GM19455 (cell line): ENCODE data around the gene SELENON.

Source experiments
- ATAC-seq: cut with Tn5 transposase; IDR thresholded peaks from one replicate; pipeline ENCODE4 v1.9.1; 2021; ENCODE audit not compliant: unreplicated experiment

Gene SELENON, protein sequence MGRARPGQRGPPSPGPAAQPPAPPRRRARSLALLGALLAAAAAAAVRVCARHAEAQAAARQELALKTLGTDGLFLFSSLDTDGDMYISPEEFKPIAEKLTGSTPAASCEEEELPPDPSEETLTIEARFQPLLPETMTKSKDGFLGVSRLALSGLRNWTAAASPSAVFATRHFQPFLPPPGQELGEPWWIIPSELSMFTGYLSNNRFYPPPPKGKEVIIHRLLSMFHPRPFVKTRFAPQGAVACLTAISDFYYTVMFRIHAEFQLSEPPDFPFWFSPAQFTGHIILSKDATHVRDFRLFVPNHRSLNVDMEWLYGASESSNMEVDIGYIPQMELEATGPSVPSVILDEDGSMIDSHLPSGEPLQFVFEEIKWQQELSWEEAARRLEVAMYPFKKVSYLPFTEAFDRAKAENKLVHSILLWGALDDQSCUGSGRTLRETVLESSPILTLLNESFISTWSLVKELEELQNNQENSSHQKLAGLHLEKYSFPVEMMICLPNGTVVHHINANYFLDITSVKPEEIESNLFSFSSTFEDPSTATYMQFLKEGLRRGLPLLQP

DNA sequence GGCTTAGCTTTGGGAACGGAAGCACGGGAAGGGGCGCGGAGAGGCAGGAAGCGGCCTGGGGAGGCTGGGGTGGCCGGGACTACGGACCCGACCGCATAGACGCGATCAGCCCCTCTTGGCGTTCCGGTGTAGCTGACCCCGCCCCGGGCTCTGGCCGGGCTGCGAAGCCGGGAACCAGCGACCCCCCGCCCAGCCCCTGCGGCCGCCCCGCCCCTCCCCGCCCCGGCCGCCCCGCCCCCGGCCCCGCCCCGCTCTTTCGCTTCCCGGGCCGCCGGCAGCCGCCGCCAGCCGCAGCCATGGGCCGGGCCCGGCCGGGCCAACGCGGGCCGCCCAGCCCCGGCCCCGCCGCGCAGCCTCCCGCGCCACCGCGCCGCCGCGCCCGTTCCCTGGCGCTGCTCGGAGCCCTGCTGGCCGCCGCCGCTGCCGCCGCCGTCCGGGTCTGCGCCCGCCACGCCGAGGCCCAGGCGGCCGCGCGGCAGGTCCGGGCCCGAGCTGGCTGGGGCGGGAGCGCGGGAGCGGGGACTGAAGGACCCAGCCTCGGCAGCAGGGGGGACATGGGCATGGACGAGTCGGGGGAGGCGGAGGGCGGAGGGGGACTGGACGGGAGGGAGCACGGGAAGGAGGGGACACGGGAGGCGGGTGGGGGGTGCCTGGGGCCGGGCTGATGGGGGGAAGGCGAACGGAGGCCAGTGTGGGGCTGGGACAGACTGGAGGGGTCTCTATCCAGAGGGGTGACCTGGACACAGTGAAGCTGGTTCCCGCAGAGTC lies at the start of gene SELENON:
TSS of gene SELENON (plus strand) at position 259 of the 768 bp plus-strand sequence. CDS start at position 297, 38 bp downstream.
- no peak for ATAC-seq

DNA sequence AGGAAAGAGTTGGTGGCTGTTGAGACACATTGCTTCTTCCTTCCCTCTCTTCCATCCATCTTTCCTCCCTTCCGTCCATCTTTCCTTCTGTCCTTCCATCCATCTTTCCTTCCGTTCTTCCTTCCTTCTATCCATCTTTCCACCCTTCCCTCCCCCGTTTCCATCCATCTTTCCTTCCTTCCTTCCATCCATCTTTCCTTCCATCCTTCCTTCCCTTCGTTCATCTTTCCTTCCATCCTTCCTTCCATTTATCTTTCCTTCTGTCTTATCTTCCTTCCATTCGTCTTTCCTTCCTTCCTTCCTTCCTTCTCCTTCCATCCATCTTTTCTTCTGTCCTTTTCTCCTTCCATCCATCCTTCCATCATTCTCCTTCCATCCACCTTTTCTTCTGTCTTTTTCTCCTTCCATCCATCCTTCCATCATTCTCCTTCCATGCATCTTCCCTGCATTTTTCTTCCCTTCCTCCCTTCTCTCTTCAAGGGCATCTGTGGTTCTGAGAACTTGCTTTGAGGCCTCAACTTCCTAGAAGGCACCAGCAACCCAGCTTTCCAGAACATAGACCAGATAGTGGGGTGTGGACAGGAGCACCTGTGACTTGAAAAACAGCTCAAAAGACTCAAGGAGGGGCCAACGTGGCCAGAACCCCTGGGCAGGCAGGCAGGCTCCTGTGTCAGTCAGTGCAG lies 48.9 kb upstream of the SELENON start:
- ATAC-seq, result no peak

DNA sequence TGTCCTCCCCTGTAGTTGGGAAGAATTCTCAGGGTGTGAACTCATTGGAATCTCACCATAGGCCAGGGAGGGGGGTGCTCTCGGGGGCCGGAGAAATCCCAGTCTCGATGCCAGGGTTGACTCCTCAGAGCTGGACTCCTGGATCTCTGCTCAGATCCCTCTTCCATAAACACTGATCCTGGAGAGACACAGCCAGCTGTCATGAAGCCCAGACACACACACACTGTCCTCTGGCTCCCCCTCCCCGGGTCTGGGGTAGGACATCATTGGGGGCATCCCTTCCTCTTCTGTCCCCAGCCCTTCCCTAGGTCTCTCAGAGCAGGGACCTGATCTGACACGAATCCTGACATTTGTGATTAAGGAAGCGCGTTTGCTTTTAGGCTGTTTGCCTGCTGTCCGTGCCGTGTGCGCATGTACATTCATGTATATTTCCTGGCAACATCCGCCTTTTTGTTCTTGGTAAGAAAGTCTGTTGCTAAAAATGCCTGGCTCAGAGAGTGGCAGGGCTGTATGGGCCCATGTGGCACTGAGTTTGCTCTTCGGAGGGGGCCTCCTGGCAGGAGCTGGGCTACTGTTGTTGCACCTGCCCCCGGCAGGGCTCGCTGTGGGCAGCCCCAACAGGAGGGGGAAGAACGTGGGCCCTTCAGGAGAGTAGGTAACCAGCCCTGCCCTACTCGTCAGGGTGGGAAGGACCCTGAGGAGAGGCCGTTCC lies 45.4 kb upstream of the SELENON start:
- ATAC-seq, result no peak

DNA sequence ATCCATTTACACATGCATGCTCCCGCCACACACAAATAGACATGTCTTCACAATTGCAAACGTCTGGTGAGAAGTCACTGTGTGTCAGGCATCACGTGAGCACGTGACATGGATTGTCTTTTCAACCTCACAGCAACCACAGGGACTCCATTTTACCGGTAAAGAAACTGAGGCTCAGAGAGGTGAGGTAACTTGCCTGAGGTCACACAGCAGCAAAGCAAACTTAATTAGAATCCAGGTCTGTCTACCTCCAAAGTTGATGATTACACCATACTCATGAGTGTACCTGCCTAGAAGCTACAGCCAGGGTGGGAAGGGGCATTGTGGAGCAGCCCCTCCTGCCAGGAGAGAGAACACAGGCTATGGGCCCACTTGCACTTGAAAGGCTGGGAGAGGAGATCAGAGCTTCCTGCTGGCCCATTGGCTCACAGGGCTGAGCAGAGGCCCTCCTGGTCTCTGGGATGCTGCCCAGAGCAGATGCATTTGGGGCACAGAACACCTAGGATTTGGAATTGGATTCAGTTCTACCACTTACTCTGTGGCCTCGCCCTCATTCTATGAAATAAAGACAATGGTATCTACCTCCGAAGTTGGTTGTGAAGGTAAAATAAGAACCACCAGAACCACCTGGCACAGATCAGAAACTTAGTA lies 44.4 kb upstream of the SELENON start:
- ATAC-seq, result no peak

DNA sequence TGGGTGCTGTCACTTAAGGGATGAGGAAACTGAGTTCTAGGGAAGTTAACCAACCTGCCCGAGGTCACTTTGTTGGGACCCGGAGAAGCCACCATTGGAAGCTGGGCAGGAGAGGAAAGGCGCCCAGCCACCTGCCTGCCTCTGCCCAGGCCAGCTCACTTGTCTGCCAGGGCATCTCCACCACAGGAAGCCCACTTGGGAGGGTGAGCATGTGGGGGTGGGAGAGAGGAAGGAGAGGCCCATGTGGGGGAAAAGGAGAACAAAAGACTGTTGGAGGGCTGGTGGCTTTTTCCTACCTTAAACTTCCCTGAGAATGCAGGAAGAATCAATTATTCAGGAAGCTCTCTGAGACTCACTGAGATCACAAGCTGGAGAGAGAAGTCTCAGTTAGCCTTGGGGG lies 43.8 kb upstream of the SELENON start:
- no peak for ATAC-seq

DNA sequence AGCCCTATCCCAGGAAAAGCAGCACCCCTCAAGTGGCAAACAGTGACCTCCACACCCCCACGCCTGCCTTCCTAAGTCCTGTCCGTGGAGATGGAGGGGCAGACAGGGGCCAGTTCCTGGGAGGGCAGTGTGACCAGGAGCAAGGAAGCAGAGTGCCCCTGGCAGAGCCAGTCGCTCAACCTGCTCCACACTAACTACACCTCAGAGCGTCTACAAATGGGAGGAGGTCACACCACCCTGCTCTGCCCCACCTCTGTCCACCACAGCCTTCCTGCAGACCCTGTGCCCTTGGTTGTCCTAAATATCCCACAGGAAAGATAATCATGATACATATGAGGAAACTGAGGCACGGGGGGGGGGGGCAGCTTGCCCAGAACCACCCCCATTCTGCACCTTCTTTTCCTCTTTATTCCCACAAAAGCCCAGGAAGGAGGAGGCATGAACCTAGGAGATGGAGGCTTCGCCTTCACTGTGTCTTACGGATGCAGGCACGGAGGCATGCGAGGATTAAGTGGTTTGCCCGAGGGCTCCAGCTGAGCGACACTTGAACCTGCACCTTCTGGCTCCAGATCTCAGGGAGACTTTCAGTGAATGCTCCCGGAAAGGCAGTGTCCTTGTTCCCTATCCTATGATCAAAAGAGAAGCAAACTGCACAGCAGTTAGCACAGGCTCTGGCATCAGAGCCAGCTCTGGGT lies 42.7 kb upstream of the SELENON start:
- ATAC-seq, result no peak

DNA sequence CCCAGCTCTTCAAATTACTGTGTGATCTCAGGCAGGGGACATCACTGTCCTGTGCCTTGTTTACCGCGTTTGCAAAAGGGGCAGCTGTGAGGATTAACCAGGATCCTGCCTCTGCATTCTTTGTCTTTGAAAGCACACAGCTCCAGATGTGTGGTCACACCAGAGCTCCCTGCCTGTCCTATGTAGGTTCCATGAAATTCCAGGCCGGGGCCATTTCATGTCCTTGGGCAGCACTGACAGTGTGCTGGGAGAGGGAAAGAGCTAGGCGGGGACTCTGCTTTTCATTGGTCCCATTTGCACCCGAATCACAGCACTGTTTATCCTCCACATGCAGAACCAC lies 42.2 kb upstream of the SELENON start:
- no peak for ATAC-seq

DNA sequence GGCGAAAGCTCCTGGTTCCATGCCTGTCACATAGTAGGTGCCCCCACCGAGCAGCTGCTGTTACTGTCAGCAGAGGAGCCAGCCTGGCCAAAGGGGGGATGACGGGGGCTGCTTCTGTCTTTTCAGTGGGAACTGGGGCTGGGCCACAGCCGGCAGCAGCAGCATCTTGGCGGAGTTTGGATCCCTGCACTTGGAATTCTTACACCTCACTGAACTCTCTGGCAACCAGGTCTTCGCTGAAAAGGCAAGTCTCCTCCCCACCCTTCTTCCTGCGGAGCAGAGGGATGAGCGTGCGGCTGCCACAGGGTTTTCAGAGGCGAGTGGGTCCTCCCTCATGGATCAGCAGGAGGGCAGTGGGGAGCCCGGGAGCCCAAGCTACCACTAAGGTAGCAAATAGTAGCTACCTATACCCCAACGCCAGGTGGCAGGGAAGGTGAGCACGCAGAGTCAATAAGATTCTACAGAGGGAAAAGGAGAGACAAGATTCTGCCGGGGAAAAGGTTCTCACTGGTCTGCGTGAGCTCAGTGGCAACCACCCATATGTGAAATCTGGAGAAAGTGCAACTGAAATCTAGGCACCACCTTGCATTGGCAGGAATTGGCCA lies 41.4 kb upstream of the SELENON start:
- ATAC-seq, result no peak

DNA sequence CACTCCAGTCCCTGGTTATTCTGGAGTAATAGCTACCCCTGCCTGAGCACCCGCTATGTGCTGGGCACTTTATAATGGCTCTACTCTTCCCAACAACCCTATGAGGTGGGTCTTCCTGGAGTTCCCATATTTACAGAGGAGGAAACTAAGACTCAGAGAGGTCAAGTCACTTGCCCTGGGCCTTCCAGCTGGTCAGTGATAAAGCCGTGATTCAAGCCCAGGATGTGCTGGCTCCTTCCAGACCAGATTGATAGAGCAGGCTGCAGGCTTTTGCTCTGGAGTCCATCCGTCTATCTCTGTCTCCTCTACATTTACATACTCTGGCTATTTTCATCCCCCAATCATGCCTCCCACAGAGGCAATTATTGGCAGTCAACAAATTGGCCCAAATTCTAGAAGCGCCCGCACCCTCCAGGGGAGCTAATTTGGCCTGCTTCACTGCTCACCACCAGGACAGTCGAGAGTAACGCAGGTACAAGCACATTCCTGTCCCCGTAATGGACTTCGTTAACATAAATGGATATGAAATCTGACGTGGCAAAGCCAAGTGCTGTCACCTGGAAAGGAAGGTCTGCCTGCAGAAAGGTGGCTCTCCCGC lies 39.8 kb upstream of the SELENON start:
- ATAC-seq, result no peak

DNA sequence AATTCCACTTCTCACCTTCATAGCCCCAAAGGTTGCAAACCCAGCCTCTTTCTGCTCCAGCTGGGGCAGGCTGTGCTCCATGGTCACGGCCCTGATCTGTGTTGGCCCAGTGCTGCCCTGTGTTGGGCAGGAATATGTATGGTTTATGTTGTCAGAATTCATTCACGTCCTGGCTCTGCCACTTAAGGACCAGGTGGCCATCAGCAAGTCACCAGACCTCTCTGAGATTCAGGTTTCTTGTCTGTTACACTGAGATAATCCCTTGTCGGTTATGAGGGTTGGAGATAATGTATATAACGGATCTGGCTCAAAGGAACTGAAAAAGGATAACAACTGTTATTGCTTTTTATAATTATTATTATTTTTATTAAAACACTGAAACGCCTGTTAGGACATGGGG lies 39.1 kb upstream of the SELENON start:
- no peak for ATAC-seq

DNA sequence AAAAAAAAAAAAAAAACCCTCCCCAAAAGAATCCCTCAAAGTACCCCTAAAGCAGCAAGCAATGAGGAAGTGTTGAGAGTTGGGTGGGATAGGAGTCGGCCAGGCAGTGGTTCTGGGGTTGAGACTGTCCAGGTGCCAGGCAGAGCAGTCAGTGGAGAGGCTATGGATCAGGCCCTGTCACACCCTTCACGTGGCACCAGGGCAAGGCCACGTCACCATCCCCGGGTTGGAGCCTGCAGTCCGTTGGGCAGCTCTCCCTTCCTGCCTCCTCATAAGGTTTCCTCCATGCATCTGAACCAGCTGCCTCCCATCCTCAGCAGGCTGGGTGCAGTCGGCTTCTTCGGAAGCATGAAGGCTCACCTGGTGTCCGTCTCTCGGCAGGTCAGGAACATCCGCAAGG lies 36.5 kb upstream of the SELENON start:
- ATAC-seq, result no peak

DNA sequence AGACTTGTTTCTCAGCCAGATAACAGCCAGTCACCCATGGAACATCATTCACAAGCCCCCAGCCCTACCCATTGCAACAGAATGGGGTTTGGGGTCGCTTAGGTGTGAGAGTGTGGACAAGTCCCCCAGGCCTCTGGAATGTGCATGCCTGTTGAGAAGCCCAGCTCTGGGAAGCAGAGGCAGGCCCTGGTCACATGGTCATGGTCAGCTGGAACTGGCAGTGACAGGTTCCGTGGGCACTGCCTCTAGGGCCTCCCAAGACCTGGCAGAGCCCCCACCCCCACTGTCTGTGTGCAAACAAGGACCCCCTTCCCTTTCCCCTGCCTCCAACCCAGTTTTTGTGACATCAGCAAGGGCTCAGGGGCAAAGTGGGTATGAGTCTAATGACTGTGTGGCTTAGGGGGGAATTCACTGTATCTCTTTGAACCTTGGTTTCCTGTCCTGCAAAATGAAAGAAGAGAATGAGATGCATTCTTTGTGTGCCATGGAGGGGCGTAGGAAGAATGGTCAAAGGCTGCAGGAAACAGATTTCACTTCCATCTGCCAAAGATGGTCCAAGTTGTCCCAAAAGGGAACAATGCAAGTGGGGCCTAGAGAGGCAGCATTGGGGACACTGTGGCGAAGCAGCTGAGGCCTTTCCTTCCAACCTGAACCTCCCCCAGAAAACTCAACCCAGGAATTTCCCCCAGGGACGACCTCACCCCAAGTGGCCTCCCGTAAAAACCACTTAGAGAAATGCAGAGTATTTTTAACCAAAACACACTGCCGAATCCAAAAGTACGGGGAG lies 34.7 kb upstream of the SELENON start:
- ATAC-seq, result no peak

DNA sequence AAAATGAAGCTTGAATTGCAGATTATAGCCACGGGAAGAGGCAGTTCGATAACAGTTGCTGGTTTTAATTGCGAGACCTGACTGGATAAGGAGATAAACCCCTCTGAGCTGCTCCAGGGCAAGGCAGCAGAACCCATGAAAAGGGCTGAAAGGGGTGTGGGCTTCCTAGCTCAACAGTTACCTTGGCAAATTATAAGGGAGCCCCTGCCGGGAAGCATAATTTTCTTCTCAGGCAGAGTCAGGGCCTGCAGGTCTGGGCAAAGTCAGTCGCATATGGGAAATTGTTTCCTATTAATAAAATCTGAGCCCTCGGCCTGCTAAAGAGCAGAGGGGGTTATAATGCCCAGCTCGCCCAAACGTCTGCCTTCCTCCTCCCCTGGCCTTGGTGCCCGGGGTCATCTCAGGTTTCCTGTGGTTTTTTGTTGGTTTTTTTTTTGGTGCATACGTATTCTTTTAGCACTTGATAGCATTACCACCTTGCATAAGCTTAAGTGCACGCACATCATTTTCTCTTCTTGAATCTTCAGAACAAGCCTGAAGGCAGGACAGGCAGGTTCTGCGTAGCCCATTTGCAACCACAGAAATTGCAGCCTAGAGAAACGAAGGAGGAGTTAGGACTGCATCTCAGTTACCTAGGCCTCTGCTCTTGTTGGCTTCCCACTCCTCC lies 33.9 kb upstream of the SELENON start:
- ATAC-seq, result no peak

DNA sequence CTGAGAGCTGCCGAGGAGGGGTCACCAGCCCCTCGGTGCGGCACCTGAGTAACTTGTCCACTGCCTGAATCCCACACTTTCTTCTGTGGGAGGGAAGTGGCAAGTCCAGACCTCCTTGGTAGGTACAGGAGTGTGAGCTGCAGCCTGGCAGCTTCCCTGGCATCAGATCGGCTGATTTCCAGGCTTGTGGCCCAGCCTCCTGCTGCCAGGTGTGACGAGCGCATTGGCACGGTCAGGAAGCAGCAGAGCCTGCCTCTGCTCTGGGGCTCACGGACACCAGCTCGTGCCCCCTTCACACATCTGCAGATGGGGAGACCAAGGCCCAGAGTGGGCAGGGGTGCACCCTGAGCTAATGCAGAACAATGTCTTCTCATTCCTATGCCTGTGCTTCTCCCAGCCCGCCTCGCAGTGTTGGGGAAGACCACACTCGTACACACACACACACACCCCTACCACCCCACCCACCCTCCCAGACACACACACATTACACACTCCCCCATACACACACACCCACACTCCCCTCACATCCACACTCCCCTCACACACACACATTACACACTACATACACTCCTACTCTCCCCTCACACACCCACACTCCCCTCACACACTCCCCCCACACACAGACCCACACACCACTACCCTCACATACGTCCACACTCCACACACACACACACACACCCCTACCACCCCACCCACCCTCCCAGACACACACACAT lies 33.1 kb upstream of the SELENON start:
- ATAC-seq, result no peak

DNA sequence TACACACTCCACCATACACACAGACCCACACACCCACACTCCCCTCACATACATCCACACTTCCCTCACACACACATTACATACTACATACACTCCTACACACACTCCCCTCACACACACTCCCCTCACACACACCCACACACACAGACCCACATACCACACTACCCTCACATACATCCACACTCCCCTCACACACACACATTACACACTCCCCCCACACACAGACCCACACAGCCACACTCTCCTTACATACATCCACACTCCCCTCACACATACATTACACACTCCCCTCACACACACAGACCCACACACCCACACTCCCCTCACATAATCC lies 32.6 kb upstream of the SELENON start:
- no peak for ATAC-seq

DNA sequence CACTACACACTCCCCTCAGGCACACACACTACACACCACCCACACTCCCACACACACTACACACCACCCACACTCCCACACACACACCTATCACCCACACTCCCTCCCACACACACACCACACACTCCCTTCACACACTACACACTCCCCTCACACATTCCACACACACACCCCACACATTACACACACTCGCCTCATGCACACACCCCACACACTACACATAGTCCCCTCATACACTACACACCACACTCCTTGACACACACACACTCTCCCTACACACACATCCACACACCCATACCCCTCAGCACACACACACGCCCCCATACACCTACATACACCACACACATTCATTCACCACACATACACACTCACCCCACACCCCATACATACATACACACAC lies 31.0 kb upstream of the SELENON start:
- no peak for ATAC-seq
